HG03139 (cell line): ENCODE data around the gene KRT25.
"Not testable (repeated sequence)": the region's sequence is repeated elsewhere in the genome, so short reads cannot be mapped to it uniquely, and the experiment has no call there.

Source experiments
- ATAC-seq: cut with Tn5 transposase; IDR thresholded peaks from one replicate; pipeline ENCODE4 v1.9.1; 2021; ENCODE audit not compliant: unreplicated experiment

KRT25 gene

GRCh38 chr17:40760105-40761016 lies 5.2 kb upstream of the KRT25 start:
- ATAC-seq = no peak

- no peak for ATAC-seq
Observed at GRCh38 chr17:40753804-40754203, 1.3 kb downstream of the KRT25 start.

- no peak for ATAC-seq
Observed at GRCh38 chr17:40751065-40751464, 4.1 kb downstream of the KRT25 start.

- ATAC-seq = no peak
Observed at GRCh38 chr17:40750391-40750790, 4.7 kb downstream of the KRT25 start.

GRCh38 chr17:40748666-40749065 lies 6.5 kb downstream of the KRT25 start:
- not testable (repeated sequence) for ATAC-seq

- ATAC-seq = no peak
Observed at GRCh38 chr17:40738553-40738952, 16.6 kb downstream of the KRT25 start.

- ATAC-seq = no peak
Observed at GRCh38 chr17:40735016-40735415, 20.1 kb downstream of the KRT25 start.

- no peak for ATAC-seq
Observed at GRCh38 chr17:40734018-40734417, 21.1 kb downstream of the KRT25 start.

GRCh38 chr17:40730970-40731369 lies 24.2 kb downstream of the KRT25 start:
- no peak for ATAC-seq

GRCh38 chr17:40727447-40728231 lies 27.5 kb downstream of the KRT25 start:
- ATAC-seq = no peak

- no peak for ATAC-seq
Observed at GRCh38 chr17:40726919-40727318, 28.2 kb downstream of the KRT25 start.

- no peak for ATAC-seq
Observed at GRCh38 chr17:40724656-40725055, 30.5 kb downstream of the KRT25 start.

GRCh38 chr17:40722241-40722640 lies 32.9 kb downstream of the KRT25 start:
- no peak for ATAC-seq

- no peak for ATAC-seq
Observed at GRCh38 chr17:40720899-40721298, 34.2 kb downstream of the KRT25 start.

GRCh38 chr17:40718930-40719329 lies 36.2 kb downstream of the KRT25 start:
- no peak for ATAC-seq

GRCh38 chr17:40717776-40718175 lies 37.4 kb downstream of the KRT25 start:
- ATAC-seq = no peak

- no peak for ATAC-seq
Observed at GRCh38 chr17:40714473-40714872, 40.7 kb downstream of the KRT25 start.

GRCh38 chr17:40707745-40708144 lies 47.4 kb downstream of the KRT25 start:
- no peak for ATAC-seq

- no peak for ATAC-seq
Observed at GRCh38 chr17:40705584-40705983, 49.5 kb downstream of the KRT25 start.

- ATAC-seq = no peak
Observed at GRCh38 chr17:40703652-40704051, 51.5 kb downstream of the KRT25 start, which contains the start of gene KRT24. KRT24 (minus strand) TSS chr17:40703752; CDS start chr17:40703693, 59 bp downstream.

- ATAC-seq = no peak
Observed at GRCh38 chr17:40702271-40702670, 52.9 kb downstream of the KRT25 start.

- no peak for ATAC-seq
Observed at GRCh38 chr17:40699853-40700252, 55.3 kb downstream of the KRT25 start.
